Measurements from ENCODE around the gene NUDT7. TPM values are rescaled to one million over a fixed set of nuclear protein-coding genes. Genes with fewer than 3 reads are reported as not detected.

The NUDT7 gene
- total RNA-seq, 1 experiment from 2014 or later, result 1.2 TPM

- Histone ChIP-seq H3K4me1 (ENCODE audit: insufficient read depth, low read length, poor library complexity, severe bottlenecking) (no peaks in the 10 kb centered on the region), H3K27me3 (replicated peaks; ENCODE audit: insufficient read depth, low read depth, low read length, poor library complexity) (peaks cover 3% of the 10 kb centered on the region), H3K9me3 (ENCODE audit: low read depth, low read length, poor library complexity, severe bottlenecking) (no peaks in the 10 kb centered on the region), H3K4me3 (ENCODE audit: low read depth, low read length, poor library complexity, severe bottlenecking) (no peak overlapping the region), H3K36me3 (ENCODE audit: insufficient read depth, low read length, poor library complexity, severe bottlenecking) (no peaks in the 10 kb centered on the region), H3K27ac (ENCODE audit: low read depth, low read length, poor library complexity, severe bottlenecking) (no peak overlapping the region)
- intact Hi-C loops (cut with micrococcal nuclease; ENCODE audit: unreplicated experiment), result no loop called here
- TF ChIP-seq CTCF (conservative IDR thresholded peaks at IDR 0.05; ENCODE audit: low read depth, low read length) (no peak), EZH2 (IDR thresholded peaks at IDR 0.05; ENCODE audit: borderline replicate concordance, low read depth, low read length, poor library complexity, severe bottlenecking) (no peak)
- POLR2A ChIA-PET (ENCODE audit: low non-redundant PET), result no interaction called here
- CTCF ChIA-PET, result no interaction called here
- BruUV-seq (replicated peaks), result no TSS peak
- no peak for DNase-seq (ENCODE audit: low spot score)
These were observed 38.7 kb upstream of the NUDT7 start for GRCh38 chr16:77683397-77684180.

GRCh38 chr16:77684181-77684526 is 38.2 kb upstream of the NUDT7 start:
- intact Hi-C loops (cut with micrococcal nuclease; ENCODE audit: unreplicated experiment), result no loop called here
- TF ChIP-seq CTCF (conservative IDR thresholded peaks at IDR 0.05; ENCODE audit: low read depth, low read length), result no peak
- no peak for TF ChIP-seq EZH2 (IDR thresholded peaks at IDR 0.05; ENCODE audit: borderline replicate concordance, low read depth, low read length, poor library complexity, severe bottlenecking)
- no peaks in the 10 kb centered on the region for H3K9me3 ChIP-seq (ENCODE audit: low read depth, low read length, poor library complexity, severe bottlenecking)
- no peaks in the 10 kb centered on the region for H3K36me3 ChIP-seq (ENCODE audit: insufficient read depth, low read length, poor library complexity, severe bottlenecking)
- BruUV-seq (replicated peaks), result no TSS peak
- ChIA-PET POLR2A (ENCODE audit: low non-redundant PET) (no interaction called here), CTCF (no interaction called here)
- no peak overlapping the region for H3K4me3 ChIP-seq (ENCODE audit: low read depth, low read length, poor library complexity, severe bottlenecking)
- DNase-seq (ENCODE audit: low spot score), result no peak
- no peaks in the 10 kb centered on the region for H3K4me1 ChIP-seq (ENCODE audit: insufficient read depth, low read length, poor library complexity, severe bottlenecking)
- no peak overlapping the region for H3K27ac ChIP-seq (ENCODE audit: low read depth, low read length, poor library complexity, severe bottlenecking)
- peaks cover 3% of the 10 kb centered on the region for H3K27me3 ChIP-seq (replicated peaks; ENCODE audit: insufficient read depth, low read depth, low read length, poor library complexity)

DNA sequence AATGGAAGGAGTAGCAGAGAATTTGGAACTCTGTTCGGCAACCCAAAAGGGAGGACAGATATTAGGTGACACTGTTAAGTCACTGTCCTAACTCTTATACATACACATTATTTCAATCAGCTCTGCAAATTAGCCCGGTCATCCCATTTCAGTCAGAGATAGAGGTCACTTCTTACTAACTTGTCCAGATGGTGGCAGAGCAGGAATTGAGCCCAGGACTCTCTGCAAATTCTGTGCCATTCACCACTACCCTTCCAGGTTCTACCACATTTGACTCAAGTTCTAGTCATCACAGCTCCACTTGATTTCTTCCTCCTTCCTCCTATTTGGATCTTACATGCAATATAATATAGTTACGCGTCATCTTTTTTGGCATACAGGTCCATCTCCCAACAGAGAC is 35.9 kb upstream of the NUDT7 start:
- intact Hi-C loops (cut with micrococcal nuclease; ENCODE audit: unreplicated experiment), result no loop called here
- Histone ChIP-seq H3K4me1 (ENCODE audit: insufficient read depth, low read length, poor library complexity, severe bottlenecking) (no peaks in the 10 kb centered on the region), H3K9me3 (ENCODE audit: low read depth, low read length, poor library complexity, severe bottlenecking) (no peaks in the 10 kb centered on the region), H3K36me3 (ENCODE audit: insufficient read depth, low read length, poor library complexity, severe bottlenecking) (no peaks in the 10 kb centered on the region), H3K27me3 (replicated peaks; ENCODE audit: insufficient read depth, low read depth, low read length, poor library complexity) (peaks cover 6% of the 10 kb centered on the region), H3K27ac (ENCODE audit: low read depth, low read length, poor library complexity, severe bottlenecking) (no peak overlapping the region), H3K4me3 (ENCODE audit: low read depth, low read length, poor library complexity, severe bottlenecking) (no peak overlapping the region)
- TF ChIP-seq EZH2 (IDR thresholded peaks at IDR 0.05; ENCODE audit: borderline replicate concordance, low read depth, low read length, poor library complexity, severe bottlenecking) (no peak), CTCF (conservative IDR thresholded peaks at IDR 0.05; ENCODE audit: low read depth, low read length) (no peak)
- ChIA-PET CTCF (no interaction called here), POLR2A (ENCODE audit: low non-redundant PET) (no interaction called here)
- BruUV-seq (replicated peaks), result no TSS peak
- no peak for DNase-seq (ENCODE audit: low spot score)

All from A673 (cell line).